Mucosa of descending colon (tissue), 3 donors: ENCODE data around the gene ACTL7A. TPM values are rescaled to one million over a fixed set of nuclear protein-coding genes. Genes with fewer than 3 reads are reported as not detected.
"Not testable (repeated sequence)": the region's sequence is repeated elsewhere in the genome, so short reads cannot be mapped to it uniquely, and the experiment has no call there.

Experiments used
- ATAC-seq: fragments of 200-7000 bp; cut with Tn5 transposase; one replicate; pipeline ENCODE4 v1.9.1; 2020; ENCODE audit warnings: mild to moderate bottlenecking, moderate library complexity
- DNase-seq, 3 donors: peaks; one replicate each; pipeline ENCODE4 v3.0.0-alpha.2; 2020
- H3K36me3 ChIP-seq: fragments of 200-600 bp; one replicate; pipeline ENCODE4 v1.8.0; 2021; ENCODE audit warnings: low read depth, mild to moderate bottlenecking
- H3K4me1 ChIP-seq: fragments of 200-600 bp; one replicate; pipeline ENCODE4 v1.8.0; 2021; ENCODE audit warnings: low read depth, mild to moderate bottlenecking
- H3K4me3 ChIP-seq: fragments of 200-600 bp; one replicate; pipeline ENCODE4 v1.8.0; 2021; ENCODE audit warnings: mild to moderate bottlenecking
- H3K9me3 ChIP-seq: fragments of 200-600 bp; one replicate; pipeline ENCODE4 v1.8.0; 2021; ENCODE audit warnings: mild to moderate bottlenecking
- CTCF ChIP-seq: fragments of 200-600 bp; IDR thresholded peaks from one replicate; pipeline ENCODE4 v1.8.0; 2022; ENCODE audit warnings: antibody characterized with exemption, mild to moderate bottlenecking
- intact Hi-C, 2 donors: fragments of 100-400 bp; cut with DNase I in 1 of 2; cut with micrococcal nuclease in 1 of 2; formaldehyde crosslinking; loops; one replicate each; pipeline versions ENCODE4 v1.11.0 to v1.11.1; 2022; cut with DNase I, micrococcal nuclease
- total RNA-seq, 3 donors: library from RNA; stranded (reverse); fragmentation: NEBNext Ultra II Directional in 2 of 3; extraction: Animal tissue kit (Norgen Biotek cat#: 25700) in 2 of 3; gene quantifications; one replicate each; pipeline versions ENCODE4 v1.2.1 to v1.2.4, GENCODE V29; 2021 to 2023
- donor health status: DM: no; HTN: no; CAD: no; lungs with moderate emphysema.
- donor health status: DM: no; HTN: no; CAD: no.
- donor health status: DM: no; HTN: yes; CAD: no.

ACTL7A gene
- total RNA-seq, 3 donors from 2014 or later, result not detected

- ATAC-seq, result no peak
- intact Hi-C loops, result no loop called here
- TF ChIP-seq CTCF, result no peak
These were observed 26.2 kb upstream of the ACTL7A start for GRCh38 chr9:108835831-108836230.

GRCh38 chr9:108836319-108836718 lies 25.7 kb upstream of the ACTL7A start:
- DNase-seq, result no peak
- no peak for TF ChIP-seq CTCF
- Histone ChIP-seq H3K36me3 (no peaks in the 10 kb centered on the region), H3K4me3 (no peak overlapping the region), H3K4me1 (no peaks in the 10 kb centered on the region), H3K9me3 (no peaks in the 10 kb centered on the region)
- ATAC-seq, result no peak
- intact Hi-C loops, result no loop called here

More at GRCh38 chr9:108835831-108836230, 26.2 kb upstream of the ACTL7A start:
- no peak for DNase-seq
- H3K4me1 ChIP-seq, result no peaks in the 10 kb centered on the region
- no peaks in the 10 kb centered on the region for H3K36me3 ChIP-seq
- H3K4me3 ChIP-seq, result no peak overlapping the region
- H3K9me3 ChIP-seq, result no peaks in the 10 kb centered on the region

GRCh38 chr9:108836781-108837180 lies 25.3 kb upstream of the ACTL7A start:
- Histone ChIP-seq H3K9me3 (no peaks in the 10 kb centered on the region), H3K4me3 (no peak overlapping the region), H3K36me3 (no peaks in the 10 kb centered on the region), H3K4me1 (no peaks in the 10 kb centered on the region)
- TF ChIP-seq CTCF, result no peak
- ATAC-seq (no peak), DNase-seq (no peak)
- intact Hi-C loops, result no loop called here

- Histone ChIP-seq H3K4me1 (no peaks in the 10 kb centered on the region), H3K36me3 (no peaks in the 10 kb centered on the region), H3K9me3 (no peaks in the 10 kb centered on the region), H3K4me3 (no peak overlapping the region)
- DNase-seq, result no peak
- no peak for TF ChIP-seq CTCF
- ATAC-seq, result no peak
- intact Hi-C loops, result no loop called here
These were observed 24.5 kb upstream of the ACTL7A start for GRCh38 chr9:108837530-108837929.

- Histone ChIP-seq H3K36me3 (no peaks in the 10 kb centered on the region), H3K9me3 (no peaks in the 10 kb centered on the region), H3K4me1 (no peaks in the 10 kb centered on the region), H3K4me3 (no peak overlapping the region)
- ATAC-seq, result no peak
- TF ChIP-seq CTCF, result no peak
- DNase-seq, result no peak
- intact Hi-C loops, result no loop called here
These were observed 24.0 kb upstream of the ACTL7A start for GRCh38 chr9:108838017-108838416.

GRCh38 chr9:108839561-108839960 lies 22.5 kb upstream of the ACTL7A start:
- H3K4me1 ChIP-seq, H3K36me3 ChIP-seq, intact Hi-C loops, H3K9me3 ChIP-seq, ATAC-seq, DNase-seq, H3K4me3 ChIP-seq: not testable (repeated sequence)
